NCI-H446 (cell line): ENCODE results near the gene SLC51B.
A peak's percentile ranks its signal among the peaks of the same experiment; 100 is the strongest.
"Not testable (repeated sequence)": the region's sequence is repeated elsewhere in the genome, so short reads cannot be mapped to it uniquely, and the experiment has no call there.

ENCODE experiments used
- DNase-seq, 2 experiments: peaks; one replicate each; lab custom pipeline; 2025; lab: John Stamatoyannopoulos, UW

Gene SLC51B

DNA sequence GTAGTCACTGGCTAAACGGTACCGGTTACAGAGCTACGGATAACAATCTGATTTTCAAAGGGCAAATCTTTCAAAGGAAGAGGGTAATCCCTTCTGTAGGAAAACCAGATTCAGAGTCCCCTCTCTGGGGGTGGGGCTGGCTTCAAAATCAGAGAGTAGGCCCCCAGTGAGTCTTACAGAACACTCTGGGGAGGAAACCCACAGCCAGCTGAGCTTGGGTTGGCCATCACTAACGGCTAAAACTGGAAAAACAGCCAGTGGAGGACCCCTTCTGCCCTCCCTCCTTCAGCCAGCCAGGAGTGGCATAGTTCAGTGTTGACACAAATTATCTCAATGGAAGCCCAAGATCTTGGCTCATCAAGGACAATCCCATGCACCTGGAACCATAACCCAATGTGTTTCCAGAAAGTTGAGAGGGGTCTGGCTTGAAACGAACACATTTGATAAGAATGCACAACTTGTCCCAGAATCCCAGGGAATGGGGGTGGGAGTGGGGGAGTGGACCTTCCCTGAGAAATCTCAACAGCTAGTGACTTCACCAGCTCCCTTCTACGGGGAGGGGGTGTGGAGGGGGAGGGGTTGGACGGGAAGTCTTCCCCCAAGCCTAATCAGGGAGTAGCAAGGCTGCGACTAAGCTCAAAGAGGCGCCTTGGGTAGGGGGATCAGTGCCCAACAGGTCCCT, 21.6 kb downstream of the SLC51B start:
- no peak for DNase-seq

DNA sequence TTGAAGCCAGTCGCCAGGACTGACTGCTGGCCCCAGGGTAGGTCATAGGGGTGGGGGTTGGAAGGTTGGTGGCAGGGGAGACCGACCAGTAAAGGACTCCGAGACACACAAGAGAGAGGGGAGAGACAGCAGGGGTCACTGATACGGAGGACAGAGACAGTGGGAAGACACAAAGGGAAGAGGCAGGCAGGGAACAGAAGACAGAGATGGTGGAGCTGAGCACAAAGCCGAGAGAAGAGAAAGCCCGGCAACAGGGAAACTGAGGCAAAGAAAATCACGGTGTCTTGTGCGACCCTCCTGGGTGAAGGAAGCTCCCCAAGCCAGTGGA, 22.1 kb downstream of the SLC51B start:
- DNase-seq = no peak

DNA sequence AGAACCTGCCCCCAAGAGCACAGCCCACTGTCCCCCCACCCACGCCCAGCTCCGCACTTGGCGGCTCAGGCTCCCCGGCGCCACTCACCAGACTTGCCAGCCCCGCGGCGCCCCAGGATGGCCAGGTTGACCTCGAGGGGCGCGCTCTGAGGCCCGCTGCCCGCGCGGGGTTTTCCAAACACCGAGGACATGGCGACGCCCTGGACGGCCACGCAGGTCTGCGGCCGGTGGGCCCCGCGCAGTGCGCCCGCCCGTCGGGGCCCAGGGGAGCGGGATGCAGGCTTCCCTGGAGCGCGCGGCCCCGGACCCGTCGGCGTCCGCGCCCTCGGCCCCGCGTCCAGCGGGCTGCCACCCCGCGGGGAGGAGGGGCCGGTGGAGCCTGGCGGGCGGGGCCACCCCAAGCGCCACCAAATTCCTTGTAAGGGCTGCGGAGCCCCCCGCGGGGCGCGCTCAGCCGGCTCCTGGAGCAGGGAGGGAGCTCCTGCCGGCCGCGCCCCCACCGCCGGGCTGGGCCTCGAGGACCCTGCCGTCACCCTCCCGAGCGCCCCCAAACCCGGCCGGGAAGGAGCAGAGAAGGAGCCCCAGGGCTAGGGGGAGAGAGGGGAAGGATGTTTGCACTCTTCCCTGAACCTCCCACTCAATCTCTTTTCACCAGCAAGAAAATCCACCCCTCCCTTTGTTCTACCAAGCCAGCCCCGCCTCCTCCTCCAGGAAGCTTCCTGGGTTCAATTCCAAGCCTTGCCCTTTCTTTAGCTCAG, 22.6 kb downstream of the SLC51B start, which contains the start of gene RASL12:
RASL12 (minus strand) TSS at position 347 of the 758 bp plus-strand sequence; CDS start at position 191, 156 bp downstream.
- no peak for DNase-seq

DNA sequence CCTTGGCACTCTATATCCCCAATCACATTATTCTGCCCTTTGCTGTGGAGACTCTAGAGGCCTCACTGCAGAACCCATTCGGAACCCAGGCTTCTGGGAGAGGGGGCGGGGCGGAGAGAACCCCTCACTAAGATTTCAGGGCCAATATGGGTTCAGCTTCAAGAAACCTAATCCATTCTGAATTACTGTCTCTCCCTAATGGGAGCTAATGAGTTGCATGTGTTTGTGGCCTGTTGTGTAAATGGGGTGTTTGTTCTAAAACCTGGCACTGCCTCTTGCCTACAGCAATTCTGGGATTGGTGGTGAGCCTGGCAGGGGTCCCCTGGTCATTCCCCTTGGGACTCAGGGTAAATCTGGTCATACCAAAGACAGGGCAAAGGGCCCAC, 23.2 kb downstream of the SLC51B start:
- DNase-seq = no peak

DNA sequence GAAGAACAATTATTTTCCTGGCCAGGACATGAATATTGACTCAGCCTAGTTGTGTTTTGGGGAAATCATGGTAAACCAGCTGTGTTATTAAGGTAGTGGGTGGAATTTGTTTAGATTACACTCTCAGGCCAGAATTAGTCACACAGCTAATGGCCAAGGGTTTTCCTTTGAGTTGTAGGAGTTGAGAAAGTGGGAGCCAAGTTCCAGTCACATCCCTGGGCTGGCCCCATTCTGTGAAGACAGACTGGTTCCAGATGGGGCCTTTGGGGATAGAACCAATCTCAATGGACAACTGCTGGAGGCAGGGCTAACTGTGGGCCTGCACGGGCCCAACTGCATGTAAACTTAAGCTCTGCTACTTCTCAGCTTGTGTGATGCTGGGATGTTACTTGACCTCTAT, 24.0 kb downstream of the SLC51B start:
- DNase-seq = no peak

DNA sequence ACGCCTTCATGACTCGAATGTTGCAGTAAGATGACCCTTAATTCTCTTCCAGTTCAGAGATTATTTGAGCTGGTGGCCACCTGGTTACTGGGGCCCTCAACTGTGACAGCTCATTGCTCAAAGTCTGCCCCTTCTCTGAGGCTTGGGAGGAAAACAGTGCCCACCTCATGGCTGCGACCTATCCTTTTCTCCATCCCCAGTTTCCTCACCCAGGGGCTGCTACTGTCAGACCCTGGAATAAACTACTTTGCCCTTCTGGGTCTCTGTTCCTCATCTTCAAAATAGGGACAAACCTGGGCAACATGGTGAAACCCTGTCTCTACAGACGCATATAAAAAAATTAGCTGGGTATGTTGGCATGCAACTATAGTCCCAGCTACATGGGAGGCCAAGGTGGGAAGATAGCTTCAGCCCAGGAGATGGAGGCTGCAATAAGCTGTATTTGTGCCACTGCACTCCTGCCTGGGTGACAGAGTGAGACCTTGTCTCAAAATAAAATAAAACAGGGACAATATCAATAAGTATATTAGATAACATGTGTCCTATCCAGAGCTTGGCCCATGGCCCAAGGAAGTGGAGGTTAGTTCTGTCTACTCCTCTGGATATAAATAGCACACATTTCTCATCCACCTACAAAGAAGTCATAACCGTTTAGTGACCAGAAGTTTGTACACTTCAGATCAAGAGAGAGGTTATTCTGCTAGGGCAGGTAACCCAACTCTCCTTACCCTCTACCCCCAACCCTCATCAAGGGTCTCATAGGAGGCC, 24.8 kb downstream of the SLC51B start:
- DNase-seq = no peak

DNA sequence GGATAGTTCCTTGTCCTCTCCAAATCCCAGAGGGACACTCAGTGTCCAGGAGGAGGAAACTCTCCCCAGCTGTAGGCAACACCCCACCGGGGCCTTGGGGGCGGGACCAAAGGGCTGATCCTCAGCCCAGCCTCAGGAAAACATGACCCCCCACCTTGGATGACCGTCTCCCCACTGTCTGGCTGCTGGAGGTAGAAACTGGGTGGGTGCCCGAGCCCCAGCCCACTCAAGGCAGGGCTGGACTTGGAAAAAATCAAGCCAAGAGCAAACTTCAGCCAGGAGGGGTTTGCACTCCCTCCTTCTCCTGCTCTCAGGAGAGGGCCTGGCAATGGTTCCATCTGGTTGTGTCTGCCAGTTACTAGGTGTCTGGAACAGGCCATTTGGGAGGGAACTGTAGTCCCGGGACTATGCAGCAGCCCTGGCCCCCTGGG, 26.2 kb downstream of the SLC51B start:
- DNase-seq = peak in 1 of 2 experiments; percentile 37

DNA sequence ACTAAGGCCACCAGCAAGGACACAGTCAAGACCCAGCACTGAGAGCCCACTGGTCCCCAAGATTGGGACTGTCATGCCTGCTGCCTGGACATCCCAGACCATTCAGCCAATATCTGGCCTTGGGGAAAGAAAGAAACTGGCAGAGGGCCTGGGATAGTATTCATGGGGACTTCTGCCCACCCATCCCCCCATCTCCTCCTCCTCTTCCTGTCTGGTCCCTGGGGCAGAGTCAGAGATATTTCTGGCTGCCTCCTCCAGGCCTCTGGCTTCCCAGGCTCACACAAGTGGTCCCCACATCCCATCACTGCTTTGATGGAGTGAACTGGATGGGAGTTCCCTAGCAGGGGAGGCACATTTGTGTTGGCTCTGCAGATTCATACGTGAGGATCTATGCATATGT, 26.8 kb downstream of the SLC51B start:
- DNase-seq = no peak

DNA sequence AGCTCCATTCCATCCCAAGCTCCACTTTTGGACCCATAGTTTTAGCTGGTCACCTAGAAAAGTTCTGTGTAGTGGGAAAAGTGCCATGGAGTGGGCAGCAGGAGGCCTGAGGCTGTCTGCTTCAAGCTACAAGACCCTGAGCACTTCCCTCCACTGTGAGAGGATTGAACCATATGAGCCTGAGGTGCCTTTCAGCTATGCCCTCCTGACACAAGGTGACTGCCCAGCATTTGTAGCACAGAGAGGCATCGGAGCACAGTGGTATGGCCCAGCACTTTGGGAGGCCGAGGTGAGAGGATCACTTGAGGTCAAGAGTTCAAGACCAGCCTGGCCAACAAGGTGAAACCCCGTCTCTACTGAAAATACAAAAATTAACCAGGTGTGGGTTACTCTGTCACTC, 27.4 kb downstream of the SLC51B start:
- DNase-seq = no peak

DNA sequence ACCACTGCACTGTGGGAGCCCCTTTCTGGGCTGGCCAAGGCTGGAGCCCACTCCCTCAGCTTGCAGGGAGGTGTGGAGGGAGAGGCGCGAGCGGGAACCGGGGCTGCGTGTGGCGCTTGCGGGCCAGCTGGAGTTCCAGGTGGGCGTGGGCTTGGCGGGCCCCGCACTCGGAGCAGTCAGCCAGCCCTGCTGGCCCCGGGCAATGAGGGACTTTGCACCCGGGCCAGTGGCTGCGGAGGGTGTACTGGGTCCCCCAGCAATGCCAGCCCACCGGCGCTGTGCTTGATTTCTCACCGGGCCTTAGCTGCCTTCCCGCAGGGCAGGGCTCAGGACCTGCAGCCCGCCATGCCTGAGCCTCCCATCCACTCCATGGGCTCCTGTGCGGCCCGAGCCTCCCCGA, 29.8 kb downstream of the SLC51B start:
- DNase-seq = not testable (repeated sequence)

DNA sequence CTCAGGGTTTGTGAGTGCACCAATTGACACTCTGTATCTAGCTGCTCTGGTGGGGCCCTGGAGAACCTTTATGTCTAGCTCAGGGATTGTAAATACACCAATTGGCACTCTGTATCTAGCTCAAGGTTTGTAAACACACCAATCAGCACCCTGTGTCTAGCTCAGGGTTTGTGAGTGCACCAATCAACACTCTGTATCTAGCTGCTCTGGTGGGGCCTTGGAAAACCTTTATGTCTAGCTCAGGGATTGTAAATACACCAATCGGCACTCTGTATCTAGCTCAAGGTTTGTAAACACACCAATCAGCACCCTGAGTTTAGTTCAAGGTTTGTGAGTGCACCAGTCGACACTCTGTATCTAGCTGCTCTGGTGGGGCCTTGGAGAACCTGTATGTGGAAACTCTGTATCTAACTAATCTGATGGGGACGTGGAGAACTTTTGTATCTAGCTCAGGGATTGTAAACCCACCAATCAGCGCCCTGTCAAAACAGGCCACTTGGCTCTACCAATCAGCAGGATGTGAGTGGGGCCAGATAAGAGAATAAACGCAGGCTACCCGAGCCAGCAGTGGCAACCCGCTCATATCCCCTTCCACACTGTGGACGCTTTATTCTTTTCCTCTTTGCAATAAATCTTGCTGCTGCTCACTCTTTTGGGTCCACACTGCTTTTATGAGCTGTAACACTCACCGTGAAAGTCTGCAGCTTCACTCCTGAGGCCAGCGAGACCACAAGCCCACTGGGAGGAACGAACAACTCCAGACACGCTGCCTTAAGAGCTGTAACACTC, 30.6 kb downstream of the SLC51B start:
- DNase-seq = not testable (repeated sequence)

DNA sequence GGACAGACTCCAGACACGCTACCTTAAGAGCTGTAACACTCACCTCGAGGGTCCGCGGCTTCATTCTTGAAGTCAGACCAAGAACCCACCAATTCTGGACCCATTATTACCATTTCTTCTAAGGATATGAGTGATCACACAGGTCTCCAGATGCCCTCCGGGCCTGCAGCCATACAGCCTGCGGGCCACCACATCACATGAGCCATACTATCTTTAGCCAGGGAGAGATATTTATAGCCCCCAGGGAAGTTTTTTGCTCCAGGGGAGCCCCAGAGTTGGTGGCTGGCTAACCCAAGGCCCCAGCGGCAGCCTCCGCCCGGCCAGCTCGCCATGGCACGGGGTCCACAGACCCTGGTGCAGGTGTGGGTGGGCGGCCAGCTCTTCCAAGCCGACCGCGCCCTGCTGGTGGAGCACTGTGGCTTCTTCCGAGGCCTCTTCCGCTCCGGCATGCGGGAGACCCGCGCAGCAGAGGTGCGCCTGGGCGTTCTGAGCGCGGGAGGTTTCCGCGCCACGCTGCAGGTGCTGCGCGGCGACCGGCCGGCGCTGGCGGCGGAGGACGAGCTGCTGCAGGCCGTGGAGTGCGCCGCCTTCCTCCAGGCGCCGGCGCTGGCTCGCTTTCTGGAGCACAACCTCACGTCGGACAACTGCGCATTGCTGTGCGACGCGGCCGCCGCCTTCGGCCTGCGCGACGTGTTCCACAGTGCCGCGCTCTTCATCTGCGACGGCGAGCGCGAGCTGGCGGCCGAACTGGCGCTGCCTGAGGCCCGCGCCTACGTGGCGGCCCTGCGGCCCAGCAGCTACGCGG, 31.5 kb downstream of the SLC51B start, which contains the start of gene KBTBD13:
KBTBD13 (plus strand) TSS at position 261 of the 805 bp plus-strand sequence; CDS start at position 331, 70 bp downstream.
- no peak for DNase-seq

DNA sequence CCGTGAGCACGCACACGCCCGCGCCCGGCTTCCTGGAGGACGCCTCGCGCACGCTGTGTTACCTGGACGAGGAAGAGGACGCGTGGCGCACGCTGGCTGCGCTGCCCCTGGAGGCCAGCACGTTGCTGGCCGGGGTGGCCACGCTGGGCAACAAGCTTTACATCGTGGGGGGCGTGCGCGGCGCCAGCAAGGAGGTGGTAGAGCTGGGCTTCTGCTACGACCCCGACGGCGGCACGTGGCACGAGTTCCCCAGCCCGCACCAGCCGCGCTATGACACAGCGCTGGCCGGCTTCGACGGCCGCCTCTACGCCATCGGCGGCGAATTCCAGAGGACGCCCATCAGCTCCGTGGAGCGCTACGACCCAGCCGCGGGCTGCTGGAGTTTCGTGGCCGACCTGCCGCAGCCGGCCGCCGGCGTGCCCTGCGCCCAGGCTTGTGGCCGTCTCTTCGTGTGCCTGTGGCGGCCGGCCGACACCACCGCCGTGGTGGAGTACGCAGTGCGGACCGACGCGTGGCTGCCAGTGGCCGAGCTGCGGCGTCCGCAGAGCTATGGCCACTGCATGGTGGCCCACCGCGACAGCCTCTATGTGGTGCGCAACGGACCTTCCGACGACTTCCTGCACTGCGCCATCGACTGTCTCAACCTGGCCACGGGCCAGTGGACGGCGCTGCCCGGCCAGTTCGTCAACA, 32.2 kb downstream of the SLC51B start:
- DNase-seq = no peak

DNA sequence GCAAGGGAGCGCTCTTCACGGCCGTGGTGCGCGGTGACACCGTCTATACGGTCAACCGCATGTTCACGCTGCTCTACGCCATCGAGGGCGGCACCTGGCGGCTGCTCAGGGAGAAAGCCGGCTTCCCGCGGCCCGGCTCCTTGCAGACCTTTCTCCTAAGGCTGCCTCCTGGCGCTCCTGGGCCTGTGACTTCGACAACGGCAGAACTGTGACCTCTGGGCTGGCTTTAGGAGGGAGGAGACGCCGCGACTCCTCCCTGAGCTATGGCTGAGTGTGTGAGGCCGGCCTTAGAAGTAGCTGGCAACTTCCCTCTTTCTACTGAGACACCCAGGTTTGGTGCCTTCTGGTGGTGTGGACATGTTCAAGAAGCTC, 32.8 kb downstream of the SLC51B start:
- DNase-seq = no peak

DNA sequence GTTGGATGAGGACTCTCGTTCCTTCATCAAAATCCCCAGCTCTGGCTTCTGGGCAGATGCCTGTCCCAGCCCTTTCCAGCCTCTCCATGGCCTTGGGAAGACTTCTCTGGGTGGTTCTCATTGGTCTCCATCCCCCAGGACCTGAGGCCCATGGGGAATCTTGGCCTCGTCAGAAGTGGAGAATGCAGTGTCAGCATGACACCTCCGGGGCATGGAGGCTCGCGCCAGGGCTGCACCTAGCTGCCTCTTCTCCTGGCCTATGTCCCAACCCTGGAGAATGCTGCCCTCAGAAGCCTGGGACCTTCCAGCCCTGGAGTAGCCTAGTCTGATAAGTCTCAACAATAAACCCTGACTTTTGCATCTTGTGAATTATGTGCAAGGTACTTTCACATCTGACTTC, 34.4 kb downstream of the SLC51B start:
- no peak for DNase-seq

DNA sequence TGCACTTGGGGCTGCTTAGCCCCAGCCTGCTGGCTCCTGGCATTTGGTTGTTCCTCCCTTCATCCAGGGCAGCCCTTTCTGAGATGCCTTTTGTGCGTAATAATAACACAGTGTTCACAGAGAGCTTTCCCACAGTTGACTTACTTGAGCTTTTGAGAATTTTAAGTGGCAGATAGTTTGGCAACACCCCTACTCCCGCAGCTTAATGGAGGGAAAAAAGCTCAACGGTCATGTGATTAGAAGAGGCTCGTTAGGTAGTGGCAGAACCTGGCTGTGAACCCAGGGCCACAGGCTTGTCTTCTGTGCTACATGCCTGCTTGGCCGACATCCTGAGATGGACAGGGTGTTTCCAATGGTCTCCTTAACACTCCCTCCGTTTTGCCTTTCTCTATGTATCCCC, 36.1 kb downstream of the SLC51B start:
- no peak for DNase-seq

DNA sequence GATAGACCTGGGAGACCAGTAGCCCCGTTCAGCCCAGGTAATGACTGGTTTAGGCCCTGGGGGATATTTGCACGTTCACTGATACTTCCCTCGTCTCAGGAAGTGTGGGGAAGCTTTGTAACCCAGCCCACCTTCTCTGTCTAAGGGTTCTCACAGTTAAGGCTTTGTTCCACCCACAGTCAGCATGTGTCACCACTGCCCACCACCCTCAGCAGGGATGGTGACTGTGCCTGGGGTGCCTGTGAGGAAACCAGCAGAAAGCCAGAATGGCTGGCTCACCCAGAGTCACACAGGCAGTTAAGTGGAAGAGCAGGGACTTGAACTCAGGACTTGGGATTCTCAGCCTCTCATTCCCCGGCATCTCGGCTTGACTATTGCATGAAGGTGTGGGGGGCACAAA, 36.6 kb downstream of the SLC51B start:
- DNase-seq = no peak

DNA sequence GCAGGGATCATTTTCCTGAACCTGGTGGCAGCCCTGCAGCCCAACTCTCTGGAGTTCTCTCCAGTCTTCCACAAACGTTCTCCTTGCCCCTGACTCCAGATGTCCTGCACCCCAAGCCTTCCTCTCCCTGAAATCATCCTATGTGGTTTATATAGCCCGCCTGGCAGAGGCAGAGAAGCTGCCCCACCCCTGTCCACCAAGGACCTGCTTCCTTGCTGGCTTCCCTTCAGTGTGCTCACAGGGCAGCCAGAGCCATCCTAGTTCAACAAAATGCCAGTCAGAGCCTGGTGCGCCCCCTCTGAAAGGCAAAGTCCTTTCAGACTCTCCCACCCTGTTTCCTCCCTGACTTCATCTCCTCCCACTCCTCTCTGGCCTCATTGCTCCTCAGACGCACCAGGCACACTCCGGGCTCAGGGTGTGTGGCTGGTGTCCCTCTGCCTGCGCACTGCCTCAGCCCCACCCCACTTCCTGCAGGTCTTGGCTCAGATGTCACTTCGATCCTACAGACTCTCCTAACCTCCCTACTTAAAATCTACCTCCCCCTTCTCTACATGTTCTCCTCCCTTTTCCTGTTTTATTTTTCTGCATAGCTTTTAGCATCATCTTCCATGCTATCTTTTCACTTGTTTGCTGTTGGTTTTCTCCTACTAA, 37.2 kb downstream of the SLC51B start:
- DNase-seq = no peak

DNA sequence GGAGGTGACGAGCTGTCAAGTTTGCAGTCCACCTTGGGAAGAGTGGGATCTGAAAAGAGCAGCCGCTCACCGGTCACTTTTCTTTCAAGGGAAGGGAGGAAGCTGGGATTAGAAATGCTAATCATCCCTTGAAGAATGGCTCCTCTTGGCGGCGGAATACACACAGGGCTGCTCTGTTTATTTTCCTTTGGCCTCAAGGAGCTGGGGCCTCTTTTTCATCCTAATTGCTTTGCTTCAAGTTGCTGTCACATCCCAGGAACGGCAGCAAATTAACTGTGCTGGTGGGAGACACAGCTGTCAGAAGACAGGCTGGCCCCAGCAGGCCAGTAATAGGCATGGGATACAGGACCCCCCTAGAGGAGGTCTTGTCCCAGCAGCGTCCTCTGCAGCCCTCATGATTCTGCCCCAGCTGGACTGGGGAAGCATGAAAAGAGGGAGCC, 38.1 kb downstream of the SLC51B start:
- no peak for DNase-seq
